HepG2 (cell line): Measurements from ENCODE around the gene KRTAP27-1. TPM values are rescaled to one million over a fixed set of nuclear protein-coding genes. Genes with fewer than 3 reads are reported as not detected.

Source experiments
- ATAC-seq: fragments of 200-7000 bp; cut with Tn5 transposase; 3 replicates; pipeline ENCODE4 v1.9.1; 2020; ENCODE audit warnings: mild to moderate bottlenecking, moderate library complexity
- BruUV-seq: library from RNA; stranded (reverse); fragments of 400-500 nt; replicated peaks from 2 replicates; lab custom pipeline; 2021; lab: Mats Ljungman, UMichigan
- CTCF ChIA-PET: fragments of 300-600 bp; formaldehyde crosslinking; extraction: SDS; loops from one replicate; lab custom pipeline; 2021; ENCODE audit warnings: low total read pairs, inconsistent platforms, low intra/inter-chr PET ratio; lab: Yijun Ruan, JAX
- POLR2A ChIA-PET: fragments of 350-600 bp; sonication (Branson Sonifier 250); formaldehyde crosslinking; loops from one replicate; lab custom pipeline; 2020; ENCODE audit warnings: antibody characterized with exemption, inconsistent platforms; lab: Yijun Ruan, JAX
- DNase-seq: peaks from one replicate; pipeline ENCODE4 v3.0.0-alpha.2; 2015; ENCODE audit warnings: low spot score
- FAIRE-seq: peaks from 3 replicates; lab custom pipeline; 2011; peaks lifted over from hg19 to GRCh38; lab: Jason Lieb, UNC
- H2AFZ ChIP-seq: one replicate; pipeline ENCODE4 v1.6.1; 2011; ENCODE audit warnings: low read length, inconsistent platforms
- H3K27ac ChIP-seq: fragments of 300-600 bp; 3 replicates; pipeline ENCODE4 v1.8.0; 2011; ENCODE audit warnings: mixed run types, mild to moderate bottlenecking, mixed read lengths, low read length, inconsistent platforms; ENCODE audit not compliant: insufficient read depth; ENCODE audit errors: extremely low read length
- H3K27me3 ChIP-seq, 2 experiments: fragments of 200-600 bp in 1 of 2; 2 replicates in 1 of 2; 3 replicates in 1 of 2; pipeline versions ENCODE4 v1.6.0 to v1.8.0; 2011; ENCODE audit warnings: low read length in 2 of 2, mild to moderate bottlenecking in 2 of 2, moderate library complexity in 2 of 2, inconsistent platforms in 1 of 2; ENCODE audit not compliant: insufficient read depth in 2 of 2, control insufficient read depth in 1 of 2
- H3K36me3 ChIP-seq, 2 experiments: fragments of 200-600 bp in 1 of 2; replicated peaks in 1 of 2; 2 replicates in 1 of 2; 3 replicates in 1 of 2; pipeline versions ENCODE4 v1.5.1 to v1.8.0; 2011; ENCODE audit warnings: low read length in 2 of 2, inconsistent platforms in 1 of 2; ENCODE audit not compliant: insufficient read depth in 2 of 2, control insufficient read depth in 1 of 2
- H3K4me1 ChIP-seq: 2 replicates; pipeline ENCODE4 v1.5.1; 2012; ENCODE audit warnings: low read length, inconsistent platforms; ENCODE audit not compliant: insufficient read depth
- H3K4me2 ChIP-seq: 2 replicates; pipeline ENCODE4 v1.6.0; 2011; ENCODE audit warnings: low read depth, low read length, inconsistent platforms
- H3K4me3 ChIP-seq, 3 experiments: fragments of 200-600 bp in 1 of 3; sonication (generic), shearing (Covaris generic) in 1 of 3; replicated peaks in 1 of 3; 2 replicates each; pipeline ENCODE4 v1.5.1; 2011 to 2016; ENCODE audit warnings: low read length in 3 of 3, inconsistent platforms in 2 of 3, low read depth in 2 of 3, mild to moderate bottlenecking in 2 of 3, control low read depth in 1 of 3, mixed read lengths in 1 of 3; ENCODE audit not compliant: insufficient read depth in 1 of 3
- H3K79me2 ChIP-seq: one replicate; pipeline ENCODE4 v1.6.1; 2011; ENCODE audit warnings: low read length, inconsistent platforms; ENCODE audit not compliant: insufficient read depth
- H3K9ac ChIP-seq: 2 replicates; pipeline ENCODE4 v1.6.0; 2011; ENCODE audit warnings: mild to moderate bottlenecking, low read depth, low read length, inconsistent platforms; ENCODE audit not compliant: insufficient read depth
- H3K9me3 ChIP-seq: 2 replicates; pipeline ENCODE4 v1.5.1; 2012; ENCODE audit warnings: mild to moderate bottlenecking, low read length
- H4K20me1 ChIP-seq: 2 replicates; pipeline ENCODE4 v1.6.0; 2011; ENCODE audit warnings: inconsistent platforms, mild to moderate bottlenecking, low read length, moderate library complexity; ENCODE audit not compliant: insufficient read depth
- FLYWCH1 ChIP-seq: sonication (generic); formaldehyde crosslinking; IDR thresholded peaks from 2 replicates; pipeline ENCODE4 v1.8.1; 2023; ENCODE audit warnings: mild to moderate bottlenecking, missing genetic modification reagents
- IRF9 ChIP-seq: sonication (generic); formaldehyde crosslinking; IDR thresholded peaks from 2 replicates; pipeline ENCODE4 v1.8.0; 2022; ENCODE audit warnings: missing genetic modification reagents, mild to moderate bottlenecking, borderline replicate concordance
- KAT2B ChIP-seq: fragments of 150-350 bp; IDR thresholded peaks from 2 replicates; pipeline ENCODE4 v1.6.1; 2014; ENCODE audit warnings: low read depth, low read length, borderline replicate concordance
- MAFK ChIP-seq, 2 experiments: IDR thresholded peaks in 1 of 2; conservative IDR thresholded peaks in 1 of 2; 2 replicates each; pipeline ENCODE4 v1.6.1; 2011; ENCODE audit warnings: improper control_type of control experiment in 2 of 2, low read length in 2 of 2
- ZKSCAN8 ChIP-seq: IDR thresholded peaks from 2 replicates; pipeline ENCODE4 v1.6.1; 2016; ENCODE audit warnings: borderline replicate concordance, missing genetic modification reagents, missing compliant biosample characterization
- ZNF276 ChIP-seq: sonication (generic); formaldehyde crosslinking; IDR thresholded peaks from 2 replicates; pipeline ENCODE4 v1.4.0; 2020; ENCODE audit warnings: mild to moderate bottlenecking, low read depth, missing genetic modification reagents
- WGBS: methylation state at CpG from one replicate; pipeline ENCODE4 v1.1.6; 2017; ENCODE audit warnings: low lambda C conversion rate; 5-methylcytosine and 5-hydroxymethylcytosine counted together
- in situ Hi-C: cut with HindIII; loops from 2 replicates; pipeline ENCODE4 v1.10.0; 2017; ENCODE audit warnings: low pct_unique_long_range_greater_than_20kb; ENCODE audit not compliant: extremely low pct_ligation_motif_present
- intact Hi-C: fragments of 100-400 bp; cut with micrococcal nuclease; formaldehyde crosslinking; loops from one replicate; pipeline ENCODE4 v1.10.0; 2022; ENCODE audit not compliant: unreplicated experiment
- polyA plus RNA-seq, 8 experiments: library from polyadenylated mRNA; depleted of rRNA in 3 of 8; stranded (reverse) in 7 of 8; unstranded in 1 of 8; fragments of >200 nt; fragmentation: Illumina TruSeq in 4 of 8; extraction: Trizol in 4 of 8; gene quantifications; 2 replicates each; pipeline versions ENCODE4 v1.2.1 to v1.2.3, GENCODE V29; 2011 to 2016; ENCODE audit warnings: low read depth in 4 of 8, missing spikeins in 1 of 8, mixed read lengths in 1 of 8; ENCODE audit not compliant: insufficient read depth in 1 of 8
- total RNA-seq, 5 experiments: library from RNA; depleted of rRNA; stranded (reverse); fragments of >200 nt; fragmentation: Illumina TruSeq; extraction: Trizol; gene quantifications; 2 replicates each; pipeline ENCODE4 v1.2.3, GENCODE V29; 2016; ENCODE audit warnings: low read depth in 1 of 5

Gene KRTAP27-1
- total and polyA plus RNA-seq, 2 of the 13 experiments (the other 11 are each of a cell fraction or from before 2014, with no cell fraction given): not detected

GRCh38 chr21:30372139-30372770 is 34.8 kb upstream of the KRTAP27-1 start, which contains the start of gene KRTAP13-2:
Gene KRTAP13-2, minus strand, starts transcription at chr21:30372271. Its CDS starts 58 bp downstream, at chr21:30372213.
- Histone ChIP-seq H3K4me1 (no peaks in the 10 kb centered on the region), H2AFZ (no peak within 1 kb of the TSS), H3K4me2 (no peak within 1 kb of the TSS), H3K36me3 (no peaks in the 10 kb centered on the region), H3K9ac (no peak within 1 kb of the TSS), H4K20me1 (no peaks in the 10 kb centered on the region), H3K4me3 (no peak within 1 kb of the TSS), H3K27me3 (no peaks in the 10 kb centered on the region), H3K27ac (no peak within 1 kb of the TSS), H3K9me3 (peaks cover 65% of the 10 kb centered on the region), H3K79me2 (no peaks in the 10 kb centered on the region)
- BruUV-seq: no TSS peak
- in situ Hi-C loops: no loop called here
- intact Hi-C loops: no loop called here
- no peak for ATAC-seq
- TF ChIP-seq FLYWCH1 (CRISPR knock-in tag) (no peak), ZKSCAN8 (CRISPR knock-in tag) (no peak), MAFK (conservative IDR thresholded peaks at IDR 0.05 in 1 of 2, IDR thresholded peaks at IDR 0.05 in 1 of 2; ENCODE audit: low read length in 2 of 2) (no peak)
- ChIA-PET CTCF (no interaction called here), POLR2A (no interaction called here)
- no peak for FAIRE-seq
- WGBS: 2% methylated on average over 5 of the region's 5 CpGs
- no peak for DNase-seq

GRCh38 chr21:30355906-30356305 is 18.4 kb upstream of the KRTAP27-1 start:
- Histone ChIP-seq H3K4me2 (no peak overlapping the region), H3K4me3 (no peak overlapping the region), H3K4me1 (no peaks in the 10 kb centered on the region), H3K36me3 (no peaks in the 10 kb centered on the region), H3K27ac (no peak overlapping the region), H2AFZ (no peak overlapping the region), H3K79me2 (no peaks in the 10 kb centered on the region), H3K9me3 (peaks cover 78% of the 10 kb centered on the region), H3K9ac (no peak overlapping the region), H4K20me1 (no peaks in the 10 kb centered on the region), H3K27me3 (no peaks in the 10 kb centered on the region)
- TF ChIP-seq ZNF276 (CRISPR knock-in tag) (no peak), KAT2B (no peak), IRF9 (no peak)
- DNase-seq (no peak), FAIRE-seq (no peak), ATAC-seq (no peak)
- ChIA-PET POLR2A (no interaction called here), CTCF (no interaction called here)
- in situ Hi-C loops (no loop called here), intact Hi-C loops (no loop called here)
- WGBS: 1% methylated on average over 3 of the region's 3 CpGs
- no TSS peak for BruUV-seq
